ENCODE results near the gene MACROD1.

- TF ChIP-seq CTCF (IDR thresholded peaks at IDR 0.05) (no peak), POLR2A (IDR thresholded peaks at IDR 0.05) (no peak)
Measured at GRCh38 chr11:64019106-64020037, 146.5 kb downstream of the MACROD1 start.
